ENCODE measurements around the gene GAS6.
A peak's percentile ranks its signal among the peaks of the same experiment; 100 is the strongest.

GAS6 gene

DNA sequence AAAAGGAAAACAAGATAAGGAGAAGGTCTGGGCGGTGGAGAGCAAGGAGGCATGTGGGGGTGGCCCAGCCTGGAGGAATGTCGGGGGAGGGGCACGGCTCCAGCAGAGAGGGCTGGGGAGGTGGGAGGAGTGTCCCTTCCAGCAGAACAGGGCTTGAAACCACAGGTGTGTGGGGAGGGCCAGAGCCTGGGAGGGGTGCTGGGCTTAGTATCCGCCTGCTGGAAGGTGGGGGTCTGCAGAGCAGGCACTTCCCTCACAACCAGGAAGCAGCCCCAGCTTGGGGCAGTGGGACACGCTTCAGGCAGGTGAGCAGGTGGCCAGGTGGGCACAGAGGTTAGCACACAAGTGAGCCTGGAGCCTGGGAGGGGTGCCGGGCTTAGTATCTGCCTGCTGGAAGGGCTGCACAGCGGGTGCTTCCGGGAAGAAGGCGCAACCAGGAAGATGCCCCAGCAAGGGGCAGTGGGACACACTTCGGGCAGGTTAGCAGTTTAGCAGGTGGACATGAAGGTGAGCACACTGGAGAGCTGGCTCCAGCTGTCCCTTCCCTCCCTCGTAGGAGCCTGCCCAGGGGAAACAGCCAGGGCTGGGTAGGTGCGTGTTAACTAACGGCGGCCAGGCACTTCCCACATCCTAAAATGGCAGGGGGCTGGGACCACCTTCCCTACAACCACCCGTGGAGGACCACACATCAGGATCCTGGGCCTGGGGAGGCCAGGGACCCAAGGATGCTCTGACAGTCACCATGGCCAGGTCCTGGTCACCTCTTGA lies 3.0 kb downstream of the GAS6 start (continued):
- TF ChIP-seq ZNF341 (tag by site-specific recombination; IDR thresholded peaks at IDR 0.05; ENCODE audit: low read depth) (peak; percentile 98), ZNF549 (tag by site-specific recombination; IDR thresholded peaks at IDR 0.05) (no peak), ZNF707 (tag by site-specific recombination; IDR thresholded peaks at IDR 0.05) (no peak), ZSCAN16 (tag by site-specific recombination; IDR thresholded peaks at IDR 0.05) (no peak), ZNF223 (tag by site-specific recombination; IDR thresholded peaks at IDR 0.05) (no peak), ZNF48 (tag by site-specific recombination; IDR thresholded peaks at IDR 0.05) (no peak), EGR2 (tag by site-specific recombination; IDR thresholded peaks at IDR 0.05; ENCODE audit: low read depth) (peak; percentile 97), ZBTB7A (tag by site-specific recombination; IDR thresholded peaks at IDR 0.05; ENCODE audit: low read depth) (no peak), ZNF214 (tag by site-specific recombination; IDR thresholded peaks at IDR 0.05; ENCODE audit: borderline replicate concordance) (no peak), SP7 (tag by site-specific recombination; IDR thresholded peaks at IDR 0.05) (peak; percentile 70), IKZF3 (tag by site-specific recombination; IDR thresholded peaks at IDR 0.05) (no peak), ZNF239 (tag by site-specific recombination; IDR thresholded peaks at IDR 0.05) (no peak), MYNN (tag by site-specific recombination; IDR thresholded peaks at IDR 0.05; ENCODE audit: borderline replicate concordance) (no peak), ZBTB48 (tag by site-specific recombination; IDR thresholded peaks at IDR 0.05) (no peak), ZNF610 (tag by site-specific recombination; IDR thresholded peaks at IDR 0.05; ENCODE audit: borderline replicate concordance) (no peak), ZNF266 (tag by site-specific recombination; IDR thresholded peaks at IDR 0.05; ENCODE audit: low read depth) (no peak), ZNF677 (tag by site-specific recombination; IDR thresholded peaks at IDR 0.05) (no peak), ZNF558 (tag by site-specific recombination; IDR thresholded peaks at IDR 0.05) (no peak), ZNF654 (tag by site-specific recombination; IDR thresholded peaks at IDR 0.05; ENCODE audit: low read depth) (no peak), ZNF280D (tag by site-specific recombination; IDR thresholded peaks at IDR 0.05) (no peak), ZNF768 (tag by site-specific recombination; IDR thresholded peaks at IDR 0.05) (no peak), ZNF560 (tag by site-specific recombination; IDR thresholded peaks at IDR 0.05; ENCODE audit: borderline replicate concordance) (no peak)
- TF ChIP-seq, protein P1, sequence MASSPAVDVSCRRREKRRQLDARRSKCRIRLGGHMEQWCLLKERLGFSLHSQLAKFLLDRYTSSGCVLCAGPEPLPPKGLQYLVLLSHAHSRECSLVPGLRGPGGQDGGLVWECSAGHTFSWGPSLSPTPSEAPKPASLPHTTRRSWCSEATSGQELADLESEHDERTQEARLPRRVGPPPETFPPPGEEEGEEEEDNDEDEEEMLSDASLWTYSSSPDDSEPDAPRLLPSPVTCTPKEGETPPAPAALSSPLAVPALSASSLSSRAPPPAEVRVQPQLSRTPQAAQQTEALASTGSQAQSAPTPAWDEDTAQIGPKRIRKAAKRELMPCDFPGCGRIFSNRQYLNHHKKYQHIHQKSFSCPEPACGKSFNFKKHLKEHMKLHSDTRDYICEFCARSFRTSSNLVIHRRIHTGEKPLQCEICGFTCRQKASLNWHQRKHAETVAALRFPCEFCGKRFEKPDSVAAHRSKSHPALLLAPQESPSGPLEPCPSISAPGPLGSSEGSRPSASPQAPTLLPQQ (tag by site-specific recombination; IDR thresholded peaks at IDR 0.05) = no peak
- TF ChIP-seq, protein P2, sequence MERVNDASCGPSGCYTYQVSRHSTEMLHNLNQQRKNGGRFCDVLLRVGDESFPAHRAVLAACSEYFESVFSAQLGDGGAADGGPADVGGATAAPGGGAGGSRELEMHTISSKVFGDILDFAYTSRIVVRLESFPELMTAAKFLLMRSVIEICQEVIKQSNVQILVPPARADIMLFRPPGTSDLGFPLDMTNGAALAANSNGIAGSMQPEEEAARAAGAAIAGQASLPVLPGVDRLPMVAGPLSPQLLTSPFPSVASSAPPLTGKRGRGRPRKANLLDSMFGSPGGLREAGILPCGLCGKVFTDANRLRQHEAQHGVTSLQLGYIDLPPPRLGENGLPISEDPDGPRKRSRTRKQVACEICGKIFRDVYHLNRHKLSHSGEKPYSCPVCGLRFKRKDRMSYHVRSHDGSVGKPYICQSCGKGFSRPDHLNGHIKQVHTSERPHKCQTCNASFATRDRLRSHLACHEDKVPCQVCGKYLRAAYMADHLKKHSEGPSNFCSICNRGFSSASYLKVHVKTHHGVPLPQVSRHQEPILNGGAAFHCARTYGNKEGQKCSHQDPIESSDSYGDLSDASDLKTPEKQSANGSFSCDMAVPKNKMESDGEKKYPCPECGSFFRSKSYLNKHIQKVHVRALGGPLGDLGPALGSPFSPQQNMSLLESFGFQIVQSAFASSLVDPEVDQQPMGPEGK (tag by site-specific recombination; IDR thresholded peaks at IDR 0.05) = 0 out of 2 replicates have a peak, but pooled peaks have one; percentile 37
- TF ChIP-seq, protein P3, sequence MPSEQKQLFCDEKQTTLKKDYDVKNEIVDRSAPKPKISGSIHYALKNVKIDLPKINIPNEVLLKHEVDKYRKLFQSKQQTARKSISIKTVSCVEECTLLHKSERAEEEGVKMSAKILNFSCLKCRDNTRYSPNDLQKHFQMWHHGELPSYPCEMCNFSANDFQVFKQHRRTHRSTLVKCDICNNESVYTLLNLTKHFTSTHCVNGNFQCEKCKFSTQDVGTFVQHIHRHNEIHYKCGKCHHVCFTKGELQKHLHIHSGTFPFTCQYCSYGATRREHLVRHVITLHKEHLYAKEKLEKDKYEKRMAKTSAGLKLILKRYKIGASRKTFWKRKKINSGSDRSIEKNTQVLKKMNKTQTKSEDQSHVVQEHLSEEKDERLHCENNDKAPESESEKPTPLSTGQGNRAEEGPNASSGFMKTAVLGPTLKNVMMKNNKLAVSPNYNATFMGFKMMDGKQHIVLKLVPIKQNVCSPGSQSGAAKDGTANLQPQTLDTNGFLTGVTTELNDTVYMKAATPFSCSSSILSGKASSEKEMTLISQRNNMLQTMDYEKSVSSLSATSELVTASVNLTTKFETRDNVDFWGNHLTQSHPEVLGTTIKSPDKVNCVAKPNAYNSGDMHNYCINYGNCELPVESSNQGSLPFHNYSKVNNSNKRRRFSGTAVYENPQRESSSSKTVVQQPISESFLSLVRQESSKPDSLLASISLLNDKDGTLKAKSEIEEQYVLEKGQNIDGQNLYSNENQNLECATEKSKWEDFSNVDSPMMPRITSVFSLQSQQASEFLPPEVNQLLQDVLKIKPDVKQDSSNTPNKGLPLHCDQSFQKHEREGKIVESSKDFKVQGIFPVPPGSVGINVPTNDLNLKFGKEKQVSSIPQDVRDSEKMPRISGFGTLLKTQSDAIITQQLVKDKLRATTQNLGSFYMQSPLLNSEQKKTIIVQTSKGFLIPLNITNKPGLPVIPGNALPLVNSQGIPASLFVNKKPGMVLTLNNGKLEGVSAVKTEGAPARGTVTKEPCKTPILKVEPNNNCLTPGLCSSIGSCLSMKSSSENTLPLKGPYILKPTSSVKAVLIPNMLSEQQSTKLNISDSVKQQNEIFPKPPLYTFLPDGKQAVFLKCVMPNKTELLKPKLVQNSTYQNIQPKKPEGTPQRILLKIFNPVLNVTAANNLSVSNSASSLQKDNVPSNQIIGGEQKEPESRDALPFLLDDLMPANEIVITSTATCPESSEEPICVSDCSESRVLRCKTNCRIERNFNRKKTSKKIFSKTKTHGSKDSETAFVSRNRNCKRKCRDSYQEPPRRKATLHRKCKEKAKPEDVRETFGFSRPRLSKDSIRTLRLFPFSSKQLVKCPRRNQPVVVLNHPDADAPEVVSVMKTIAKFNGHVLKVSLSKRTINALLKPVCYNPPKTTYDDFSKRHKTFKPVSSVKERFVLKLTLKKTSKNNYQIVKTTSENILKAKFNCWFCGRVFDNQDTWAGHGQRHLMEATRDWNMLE (tag by site-specific recombination; conservative IDR thresholded peaks at IDR 0.05; ENCODE audit: low read depth) = no peak
- TF ChIP-seq, protein P4, sequence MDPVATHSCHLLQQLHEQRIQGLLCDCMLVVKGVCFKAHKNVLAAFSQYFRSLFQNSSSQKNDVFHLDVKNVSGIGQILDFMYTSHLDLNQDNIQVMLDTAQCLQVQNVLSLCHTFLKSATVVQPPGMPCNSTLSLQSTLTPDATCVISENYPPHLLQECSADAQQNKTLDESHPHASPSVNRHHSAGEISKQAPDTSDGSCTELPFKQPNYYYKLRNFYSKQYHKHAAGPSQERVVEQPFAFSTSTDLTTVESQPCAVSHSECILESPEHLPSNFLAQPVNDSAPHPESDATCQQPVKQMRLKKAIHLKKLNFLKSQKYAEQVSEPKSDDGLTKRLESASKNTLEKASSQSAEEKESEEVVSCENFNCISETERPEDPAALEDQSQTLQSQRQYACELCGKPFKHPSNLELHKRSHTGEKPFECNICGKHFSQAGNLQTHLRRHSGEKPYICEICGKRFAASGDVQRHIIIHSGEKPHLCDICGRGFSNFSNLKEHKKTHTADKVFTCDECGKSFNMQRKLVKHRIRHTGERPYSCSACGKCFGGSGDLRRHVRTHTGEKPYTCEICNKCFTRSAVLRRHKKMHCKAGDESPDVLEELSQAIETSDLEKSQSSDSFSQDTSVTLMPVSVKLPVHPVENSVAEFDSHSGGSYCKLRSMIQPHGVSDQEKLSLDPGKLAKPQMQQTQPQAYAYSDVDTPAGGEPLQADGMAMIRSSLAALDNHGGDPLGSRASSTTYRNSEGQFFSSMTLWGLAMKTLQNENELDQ (tag by site-specific recombination; IDR thresholded peaks at IDR 0.05; ENCODE audit: low read depth) = no peak

Measured in HEK293 (cell line).